GM18507 (cell line): ENCODE results near the gene GET4.

ENCODE experiments used
- DNase-seq: peaks from one replicate; pipeline ENCODE4 v3.0.0; 2011; ENCODE audit warnings: low read depth; ENCODE audit not compliant: insufficient read length; ENCODE audit errors: extremely low spot score
- FAIRE-seq: peaks from 2 replicates; lab custom pipeline; 2011; peaks lifted over from hg19 to GRCh38; lab: Jason Lieb, UNC

GET4 gene

DNA sequence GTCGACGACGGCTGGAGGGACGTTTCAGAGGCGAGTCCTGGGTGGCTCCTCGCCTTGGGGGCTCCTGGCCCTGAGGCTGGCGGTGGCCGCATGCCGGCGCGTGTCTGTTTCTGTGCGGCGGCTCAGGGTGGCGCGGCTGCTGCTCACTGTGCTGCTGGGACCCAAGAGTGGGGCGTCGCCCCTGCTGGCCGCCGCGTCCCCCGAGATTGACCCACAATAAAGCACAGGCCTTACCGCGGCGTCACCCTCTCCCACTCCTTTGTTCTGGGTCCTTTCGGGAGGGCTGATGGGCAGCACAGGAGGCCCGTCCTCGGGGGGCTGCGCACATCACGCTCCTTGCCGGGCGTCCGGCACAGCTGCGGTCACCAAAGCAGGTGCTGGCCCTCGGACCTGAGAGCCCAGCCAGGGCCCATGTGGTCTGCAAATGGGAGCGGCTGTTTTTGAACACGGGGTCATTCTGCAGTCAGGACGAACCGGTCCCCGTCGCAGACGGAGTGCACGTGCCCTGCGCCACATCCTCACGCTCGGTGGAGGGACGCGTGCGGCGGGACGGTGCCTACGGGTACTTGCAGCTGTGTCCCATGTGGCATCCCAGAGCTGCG lies 19.2 kb downstream of the GET4 start:
- FAIRE-seq = no peak
- no peak for DNase-seq

DNA sequence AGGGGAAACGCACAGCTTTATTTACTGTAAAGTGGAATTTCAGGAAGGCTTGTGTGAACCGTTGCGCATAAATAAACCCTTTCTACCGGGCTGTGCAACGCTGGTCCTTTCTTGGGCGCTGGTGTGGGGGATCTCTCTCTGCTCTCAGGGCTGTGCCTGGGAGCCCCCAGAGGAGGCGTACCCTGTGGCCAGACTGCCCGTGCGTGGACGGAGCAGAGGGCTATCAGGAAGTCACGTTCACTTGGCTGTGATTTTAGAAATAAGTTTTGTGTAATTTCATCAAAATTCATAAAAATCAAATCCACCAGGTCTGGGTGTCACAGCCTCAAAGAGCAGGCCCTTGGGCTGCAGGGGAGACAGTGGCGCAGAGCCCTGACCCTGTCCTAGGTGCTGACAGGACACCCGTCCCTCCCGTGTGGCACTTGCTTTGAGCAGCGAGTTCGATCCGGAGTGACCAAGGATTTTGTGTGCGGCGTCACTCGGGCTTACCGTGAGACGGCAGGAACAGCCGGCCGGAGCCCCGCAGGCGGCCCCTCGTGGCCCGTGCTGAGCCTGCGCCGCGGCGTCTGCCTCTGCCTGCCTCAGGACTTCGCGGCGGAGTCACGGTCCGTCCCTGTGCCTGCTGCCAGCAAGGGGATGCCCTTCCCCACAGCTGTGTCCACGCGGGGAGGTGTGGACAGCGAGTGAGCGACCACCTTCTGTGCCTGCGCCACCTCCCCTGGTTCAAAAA lies 20.2 kb downstream of the GET4 start:
- FAIRE-seq (no peak), DNase-seq (no peak)

DNA sequence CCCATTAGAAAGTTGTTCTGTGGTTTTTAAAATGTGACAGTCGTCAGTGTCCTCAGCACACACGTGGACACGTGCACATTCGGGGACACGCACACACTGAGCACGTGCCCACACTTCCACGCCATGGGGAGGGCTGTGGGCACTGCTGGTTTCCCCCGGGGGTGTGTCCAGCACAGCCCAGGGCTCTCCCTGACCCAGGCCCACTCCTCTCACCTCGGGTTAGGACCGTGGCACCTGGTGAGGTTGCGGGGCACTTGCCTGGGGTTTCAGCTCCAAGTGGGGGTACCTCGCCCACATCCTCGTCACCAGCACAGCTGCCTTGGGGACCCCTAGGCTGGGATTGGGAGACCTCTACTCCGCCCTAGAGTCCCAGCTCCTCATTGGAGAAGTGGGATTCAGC lies 20.7 kb downstream of the GET4 start:
- FAIRE-seq (no peak), DNase-seq (no peak)

DNA sequence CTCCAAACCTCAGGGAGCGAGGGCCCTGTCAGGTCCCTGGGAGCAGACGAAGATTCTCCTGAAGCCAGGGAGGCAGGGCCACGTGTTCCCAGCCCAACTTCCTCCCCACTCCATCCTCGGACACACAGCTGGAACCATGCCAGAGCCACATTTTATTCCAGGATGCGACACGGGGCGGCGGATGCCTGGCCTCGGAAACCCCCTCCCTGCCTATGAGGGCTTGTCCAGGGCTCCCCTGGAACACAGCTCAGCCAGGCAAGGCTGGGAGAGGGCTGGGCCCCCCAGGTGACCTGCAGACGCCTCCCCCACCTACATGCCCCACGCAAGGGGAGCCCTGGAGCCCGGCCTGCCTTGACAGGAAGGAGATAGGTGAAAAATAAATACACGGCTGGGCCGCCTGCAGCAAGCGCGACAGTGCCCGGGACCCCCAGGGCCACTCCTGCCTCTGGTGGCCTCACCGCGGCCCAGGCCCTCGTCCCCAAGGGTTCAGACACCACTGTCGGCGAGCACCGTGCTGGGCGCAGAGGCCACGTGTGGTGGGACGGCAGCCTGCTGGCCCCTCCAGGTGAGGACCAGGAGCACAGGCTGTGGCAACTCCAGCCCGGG lies 21.5 kb downstream of the GET4 start:
- DNase-seq (no peak), FAIRE-seq (no peak)

DNA sequence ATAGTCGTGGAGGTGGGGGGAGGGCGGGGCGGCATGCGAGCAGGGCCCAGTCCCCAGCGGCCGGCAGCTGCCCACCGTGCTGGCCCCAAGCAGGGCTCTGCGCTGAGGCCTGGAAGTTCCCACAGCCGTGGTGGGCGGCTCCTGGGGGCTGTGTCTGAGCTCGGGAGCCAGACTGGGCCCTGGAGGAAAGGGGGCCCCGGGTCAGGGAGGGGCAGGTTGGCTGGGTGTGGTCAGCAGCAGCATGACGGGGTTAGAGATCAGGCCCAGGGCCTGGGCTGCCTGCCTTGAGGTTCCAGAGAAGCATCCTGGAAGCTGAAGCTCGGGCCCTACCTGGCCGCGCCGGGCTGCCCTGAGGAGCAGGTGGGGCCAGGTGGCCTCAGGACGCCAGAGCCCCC lies 22.1 kb downstream of the GET4 start:
- FAIRE-seq = no peak
- no peak for DNase-seq

DNA sequence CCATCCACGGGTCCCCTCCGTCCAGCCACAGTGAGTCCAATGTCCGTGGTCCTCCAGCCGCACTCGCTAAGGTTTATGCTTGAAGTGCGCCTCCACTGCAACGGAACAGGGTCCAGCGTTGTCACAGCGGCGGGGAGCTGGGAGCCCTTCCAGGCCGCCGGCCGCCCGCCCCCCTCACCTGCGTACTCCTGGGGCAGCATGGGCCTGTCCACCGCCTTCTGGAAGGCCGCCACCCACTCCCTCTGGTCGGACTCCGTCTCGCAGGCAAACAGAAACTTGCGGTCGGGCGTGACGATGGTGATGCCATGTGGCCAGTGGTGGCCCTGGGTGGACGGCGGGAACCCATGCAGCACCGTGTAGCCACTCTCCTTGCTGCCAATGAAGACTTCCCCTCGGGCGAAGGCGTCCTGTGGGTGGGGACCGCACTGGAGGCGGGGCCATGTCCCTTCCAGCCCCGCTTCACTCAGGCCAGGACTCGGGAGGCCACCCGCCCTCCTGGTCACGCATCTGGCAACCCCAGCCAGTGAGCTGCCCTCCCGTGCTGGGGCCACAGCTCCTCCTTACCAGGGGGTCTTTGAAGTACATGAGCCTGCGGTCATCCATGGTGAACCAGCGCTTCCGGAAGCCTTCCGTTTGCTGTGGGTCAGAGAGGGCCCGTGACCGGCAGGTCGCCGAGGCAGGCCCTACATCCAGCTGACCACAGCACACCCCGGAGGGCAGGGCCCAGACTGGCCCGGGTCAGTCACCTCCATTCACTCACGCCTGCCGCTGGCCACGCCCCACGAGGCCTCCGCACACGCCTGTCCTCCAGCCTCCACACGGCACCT lies 22.7 kb downstream of the GET4 start:
- DNase-seq (no peak), FAIRE-seq (no peak)

DNA sequence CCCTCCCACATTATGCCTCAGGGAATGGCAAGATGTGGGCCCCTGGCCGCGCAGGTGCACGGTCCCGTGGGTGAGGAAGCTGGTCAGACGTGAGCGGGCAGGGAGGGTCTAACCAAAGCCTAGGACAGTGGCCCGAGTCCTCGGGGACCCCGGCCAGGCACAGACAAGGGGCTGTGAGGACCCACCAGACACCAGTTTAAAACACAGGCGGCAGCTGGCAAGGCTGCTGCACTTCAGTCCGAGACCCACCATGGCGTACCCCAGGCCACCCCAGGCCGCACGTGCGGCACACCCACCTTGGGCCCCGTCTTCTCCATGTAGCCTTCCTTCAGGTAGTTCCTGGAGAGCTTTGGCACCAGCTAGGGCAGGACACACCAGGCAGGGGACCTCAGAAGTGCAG lies 23.5 kb downstream of the GET4 start:
- DNase-seq (no peak), FAIRE-seq (no peak)

DNA sequence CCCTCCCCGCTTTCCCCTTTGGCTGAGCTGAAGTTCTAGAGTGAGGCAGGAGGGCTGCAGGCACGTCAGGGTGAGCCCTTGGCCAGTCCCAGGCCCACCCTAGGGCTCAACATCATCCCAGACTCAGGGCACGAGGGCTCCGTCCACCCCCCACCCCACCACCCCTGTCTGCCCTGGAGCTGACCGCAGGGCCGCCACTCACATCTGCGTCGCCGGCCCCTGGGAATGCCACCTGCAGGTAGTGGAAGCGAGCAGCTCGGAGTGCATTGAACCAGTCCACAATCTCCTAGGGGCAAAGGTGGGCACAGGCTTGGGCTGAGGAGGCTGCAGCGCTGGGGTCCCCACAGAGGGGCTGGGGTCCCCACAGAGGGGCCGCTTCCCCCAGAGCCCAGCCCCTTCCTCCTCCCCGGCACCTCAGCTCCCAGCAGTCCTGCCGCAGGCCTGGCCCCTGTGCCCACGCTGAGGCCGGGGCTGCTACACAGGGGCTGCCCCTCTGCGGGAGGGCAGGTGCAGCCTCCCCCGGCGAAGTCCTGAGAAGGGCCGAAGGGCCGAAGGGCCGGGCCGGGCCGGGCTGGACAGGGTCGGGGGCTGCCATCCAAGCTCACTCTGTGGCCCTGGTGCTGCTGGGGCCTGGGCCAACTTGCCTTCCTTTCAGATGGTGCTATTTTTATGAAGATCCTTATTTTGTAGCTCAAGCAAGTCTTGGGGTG lies 24.1 kb downstream of the GET4 start:
- FAIRE-seq = no peak
- no peak for DNase-seq

DNA sequence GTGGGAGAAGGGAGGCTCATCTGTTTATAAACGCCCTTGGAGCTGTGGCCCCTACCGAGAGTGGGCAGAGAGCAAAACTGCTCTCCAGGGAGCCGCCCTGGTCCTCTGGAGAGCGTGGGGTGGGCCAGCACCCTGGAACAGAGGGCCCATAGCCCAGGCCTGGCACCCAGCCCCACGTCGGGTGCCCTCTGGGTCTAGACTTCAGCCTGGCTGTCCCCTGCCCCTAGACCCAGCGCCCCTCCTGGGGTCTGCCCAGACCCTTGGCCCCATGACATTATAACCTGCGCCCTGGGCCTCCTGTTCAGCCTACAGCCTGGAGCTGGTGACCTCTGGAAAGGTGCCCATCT lies 24.7 kb downstream of the GET4 start:
- FAIRE-seq (no peak), DNase-seq (no peak)

DNA sequence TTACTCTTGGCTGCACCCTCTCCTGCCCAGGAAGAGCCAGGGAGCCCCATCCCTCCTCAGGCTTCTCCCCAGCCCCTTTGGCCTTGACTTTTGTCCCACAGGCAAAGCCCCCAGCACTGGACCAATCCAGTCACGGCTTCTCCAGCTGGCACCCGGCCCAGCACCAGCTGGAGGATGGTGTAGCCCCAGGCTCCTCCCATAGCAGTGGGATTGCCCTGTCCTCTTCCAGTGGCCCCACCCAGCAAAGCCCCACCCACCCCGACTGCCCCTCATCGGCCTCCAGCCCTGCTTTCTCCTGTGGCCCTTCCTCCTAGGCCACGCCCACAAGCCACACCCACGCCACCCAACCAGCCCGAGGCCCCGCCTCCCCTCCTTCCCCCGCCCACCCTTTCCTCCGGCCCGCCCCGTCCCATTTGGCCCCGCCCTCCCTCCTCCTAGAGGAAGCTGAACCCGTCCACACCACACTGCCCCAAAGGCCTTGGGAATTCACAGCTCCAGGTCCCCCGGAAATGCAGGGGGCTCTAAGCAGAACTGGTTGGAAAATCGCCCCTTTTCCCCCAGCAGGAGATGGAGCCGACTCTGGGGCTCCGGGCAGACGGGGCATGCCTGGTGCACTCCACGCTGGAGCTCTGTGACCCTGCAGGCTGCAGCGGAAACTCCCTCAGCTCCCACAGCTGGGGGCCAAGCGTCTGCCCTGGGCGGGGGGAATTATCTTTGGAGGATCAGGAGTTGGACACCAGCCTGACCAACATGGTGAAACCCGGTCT lies 25.2 kb downstream of the GET4 start:
- FAIRE-seq (no peak), DNase-seq (peak; percentile 69)

DNA sequence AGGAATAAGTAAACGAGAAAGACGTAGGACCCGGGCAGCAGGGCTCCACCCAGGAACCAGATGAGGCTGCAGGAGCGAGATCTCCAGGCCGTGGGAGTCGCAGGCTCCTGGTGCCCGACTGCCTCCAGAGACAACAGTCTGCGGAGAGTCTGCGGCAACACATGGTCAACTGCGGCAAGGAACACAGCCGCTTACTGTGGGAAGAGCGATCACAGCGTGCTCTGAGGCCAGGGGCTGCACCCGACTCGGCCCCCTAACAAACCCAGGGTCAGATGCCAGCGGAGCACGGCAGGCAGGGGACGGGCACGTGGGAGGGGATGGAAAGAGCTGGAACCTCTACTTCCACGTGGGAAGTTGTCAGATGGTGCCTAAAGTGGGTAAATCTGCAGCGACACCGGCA lies 26.6 kb downstream of the GET4 start:
- FAIRE-seq = no peak
- DNase-seq = no peak

DNA sequence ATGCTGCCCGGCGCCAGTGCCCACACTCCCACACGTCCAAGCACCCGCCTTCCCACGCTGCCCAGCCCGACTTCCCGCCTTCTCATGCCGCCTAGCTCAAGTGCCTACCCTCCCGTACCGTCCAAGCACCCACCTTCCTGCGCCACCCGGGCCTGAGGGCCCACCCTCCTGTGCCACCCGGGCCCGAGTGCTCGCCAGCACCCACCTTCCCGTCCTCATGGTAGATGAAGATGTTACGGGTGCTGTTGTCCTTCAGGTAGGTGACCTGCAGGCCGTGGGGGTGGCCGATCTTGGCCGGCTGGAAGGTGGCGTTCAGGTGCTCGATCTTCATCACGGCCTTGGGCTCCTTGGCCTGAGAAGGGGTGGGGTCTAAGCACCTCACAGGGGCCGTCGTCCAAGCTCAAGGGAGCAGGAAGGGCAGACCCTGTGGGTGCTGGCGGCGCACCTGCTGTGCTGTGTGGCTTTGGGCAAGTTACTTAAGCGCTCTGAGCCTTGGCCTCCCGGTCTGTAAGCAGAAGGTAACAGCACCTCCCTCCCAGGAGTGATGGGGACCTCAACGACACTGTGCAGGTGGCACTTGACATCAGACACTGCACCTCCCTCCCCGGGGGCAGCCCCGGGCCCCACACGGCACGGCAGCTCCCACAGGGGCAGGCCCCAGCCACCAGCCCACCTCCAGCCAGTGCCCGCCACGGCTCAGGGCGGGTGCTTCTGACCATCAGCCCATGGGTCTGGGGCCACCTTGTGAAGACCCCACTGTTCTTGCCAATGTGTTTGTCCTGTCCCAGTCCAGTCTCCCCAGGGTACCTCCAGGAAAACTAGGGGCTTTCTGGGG lies 27.8 kb downstream of the GET4 start:
- FAIRE-seq (no peak), DNase-seq (no peak)

DNA sequence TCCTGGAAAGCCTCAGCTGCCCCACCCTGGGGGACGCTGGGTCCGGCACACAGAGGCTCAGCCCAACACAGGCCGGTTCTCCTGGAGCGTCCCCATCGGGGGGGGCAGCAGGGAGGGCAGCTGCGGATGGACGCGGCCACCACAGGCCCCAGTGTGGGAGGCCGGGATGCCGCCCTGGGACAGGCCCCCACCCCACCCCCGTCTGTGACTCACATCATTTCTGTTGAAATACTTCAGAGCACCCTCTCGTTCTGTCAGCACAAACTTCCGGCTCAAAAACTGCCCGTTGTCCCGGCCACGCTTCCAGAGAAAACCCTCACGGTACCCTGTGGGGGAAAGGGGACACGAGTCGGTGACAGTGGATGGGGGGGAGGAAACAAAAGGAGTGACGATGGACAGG lies 28.5 kb downstream of the GET4 start:
- DNase-seq (no peak), FAIRE-seq (no peak)

DNA sequence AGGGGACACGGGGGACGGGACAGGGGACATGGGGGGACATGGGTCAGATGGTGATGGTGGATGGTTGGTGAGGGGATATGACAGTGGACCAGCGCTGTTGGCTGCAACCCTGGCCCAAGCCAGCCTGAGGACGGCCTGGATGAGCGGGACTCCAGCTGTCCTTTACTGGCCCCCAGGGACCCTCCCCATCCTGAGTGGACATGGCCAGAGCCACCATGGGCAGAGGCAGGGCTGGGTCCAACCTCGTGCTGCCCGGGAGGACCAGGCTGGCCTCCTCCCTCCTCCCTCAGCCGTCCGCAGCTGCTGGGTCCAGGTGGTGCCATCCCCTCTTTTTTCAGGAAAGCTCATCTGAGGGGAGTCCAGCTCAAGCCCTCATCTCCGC lies 30.4 kb downstream of the GET4 start:
- FAIRE-seq = no peak
- no peak for DNase-seq

DNA sequence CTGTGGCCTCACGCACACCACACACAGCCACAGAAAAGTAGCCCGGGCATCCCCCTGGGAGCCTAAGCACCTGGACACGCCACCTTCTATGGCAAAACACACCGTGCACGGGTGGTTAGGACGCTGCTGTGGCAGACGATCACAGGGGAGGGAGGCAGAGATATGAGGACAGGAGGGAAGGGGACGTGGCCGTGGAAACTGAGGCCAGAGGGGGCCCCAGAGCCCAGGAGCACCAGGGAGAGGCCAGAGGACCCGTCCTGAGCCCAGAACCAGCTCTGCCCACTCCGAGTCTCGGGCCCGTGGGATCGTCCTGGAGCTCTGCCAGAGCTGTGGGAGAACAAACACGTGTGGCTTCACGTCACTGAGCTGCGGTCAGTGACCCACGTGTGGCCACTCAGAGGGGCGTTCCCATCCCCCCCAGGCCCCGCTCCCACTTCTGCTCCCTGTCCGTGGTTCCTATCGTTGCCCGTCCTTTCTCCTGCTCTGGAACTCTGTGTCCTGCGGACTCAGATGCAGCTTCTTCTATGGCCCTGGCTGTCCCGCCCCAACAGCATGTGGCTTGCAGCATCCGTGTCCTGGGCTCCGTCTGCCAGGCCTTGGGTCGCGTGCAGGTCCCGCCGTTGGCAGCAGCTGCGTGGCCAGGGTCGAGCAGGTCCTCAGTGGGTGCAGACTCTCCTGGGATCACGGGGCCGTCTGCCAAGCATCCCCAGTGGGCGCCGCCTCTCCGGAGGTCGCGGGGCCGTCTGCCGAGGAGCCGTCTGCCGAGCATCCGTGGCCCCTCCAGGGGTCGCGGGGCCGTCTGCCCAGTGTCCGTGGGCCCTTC lies 31.0 kb downstream of the GET4 start:
- FAIRE-seq = no peak

DNA sequence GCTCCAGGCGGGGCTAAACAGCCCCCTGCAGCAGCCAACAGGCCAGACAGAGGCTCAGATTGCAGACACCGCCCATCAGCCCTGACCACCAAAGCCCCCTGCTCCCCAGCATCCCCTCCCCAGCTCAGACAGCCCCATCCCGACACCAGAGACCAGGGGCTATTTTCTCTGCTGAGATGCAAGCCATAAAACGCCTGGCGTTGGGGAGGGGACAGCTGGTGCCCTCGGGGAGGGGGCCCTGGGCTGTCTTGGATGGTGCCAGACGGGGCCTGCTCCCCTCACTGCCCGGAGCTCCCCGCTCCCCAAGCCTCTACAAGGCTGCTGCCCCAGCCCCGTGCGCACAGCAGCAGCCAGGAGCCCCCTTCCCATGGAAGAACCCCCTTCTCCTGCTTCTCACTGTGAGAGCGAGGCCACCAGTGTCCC lies 31.8 kb downstream of the GET4 start:
- no peak for FAIRE-seq
- no peak for DNase-seq

More for the DNA sequence above, 31.0 kb downstream of the GET4 start:
- no peak for DNase-seq

DNA sequence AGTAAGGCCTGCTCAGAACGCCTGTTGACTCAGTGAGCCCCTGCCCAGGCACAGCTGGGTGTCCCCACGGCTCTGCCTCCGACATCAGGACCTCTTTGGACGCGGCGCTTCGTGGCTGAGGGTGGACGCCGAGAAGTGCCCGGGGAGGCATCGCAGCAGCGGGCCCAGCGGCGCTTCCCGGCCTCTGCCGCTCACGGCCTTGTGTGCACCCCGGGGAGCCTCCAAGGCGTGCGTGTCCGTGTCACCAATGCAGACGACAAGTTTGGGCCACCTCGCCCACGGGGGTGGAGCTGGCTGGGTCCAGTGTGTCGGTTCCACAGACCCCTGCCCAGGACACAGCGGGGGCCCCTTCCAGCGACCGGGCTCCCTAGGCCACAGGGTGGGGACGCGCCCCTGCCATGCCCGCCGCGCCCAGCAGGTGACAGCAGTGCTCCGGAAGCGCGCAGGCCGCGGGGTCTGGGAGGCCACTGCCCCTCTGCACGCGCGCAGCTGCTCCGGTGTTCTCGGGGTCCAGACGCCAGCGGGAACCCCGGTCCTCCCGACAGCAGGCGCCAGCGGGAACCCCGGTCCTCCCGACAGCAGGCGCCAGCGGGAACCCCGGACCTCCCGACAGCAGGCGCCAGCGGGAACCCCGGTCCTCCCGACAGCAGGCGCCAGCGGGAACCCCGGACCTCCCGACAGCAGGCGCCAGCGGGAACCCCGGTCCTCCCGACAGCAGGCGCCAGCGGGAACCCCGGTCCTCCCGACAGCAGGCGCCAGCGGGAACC lies 32.4 kb downstream of the GET4 start:
- DNase-seq (peak; percentile 90), FAIRE-seq (peak; percentile 74)
